Measurements from ENCODE around the gene MRFAP1.

MRFAP1 gene

DNA sequence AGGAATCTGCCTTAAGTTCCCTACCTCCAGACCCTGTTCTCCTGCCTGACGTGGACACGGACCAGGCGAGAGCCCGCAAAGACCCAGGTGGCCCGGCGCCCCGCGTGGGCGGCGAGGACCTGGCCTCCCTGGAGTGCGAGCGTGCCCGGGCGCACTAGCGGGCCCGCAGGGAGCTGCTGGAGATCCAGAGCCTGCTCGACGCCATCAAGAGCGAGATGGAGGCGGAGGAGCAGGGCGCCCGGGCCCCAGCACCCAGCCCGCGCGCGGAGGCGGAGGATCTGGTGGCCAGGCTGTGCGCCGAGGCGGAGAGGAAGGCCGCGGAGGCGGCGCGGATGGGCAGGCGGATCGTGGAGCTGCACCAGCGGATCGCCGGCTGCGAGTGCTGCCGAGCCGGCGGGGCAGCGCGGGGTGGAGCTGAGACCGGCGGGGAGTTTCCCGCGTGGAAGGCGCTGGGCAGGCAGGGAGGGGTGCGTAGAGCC lies 18.2 kb downstream of the MRFAP1 start:
- Histone ChIP-seq H3K4me3 (replicated peaks; ENCODE audit: low read depth, low read length) (peak overlapping the region; percentile 45), H3K36me3 (ENCODE audit: control insufficient read depth, insufficient read depth, low read length) (no peaks in the 10 kb centered on the region), H3K27me3 (replicated peaks; ENCODE audit: control insufficient read depth, insufficient read depth, low read length) (no peaks in the 10 kb centered on the region)
- peak; percentile 48 for DNase-seq (ENCODE audit: extremely low read depth, insufficient read length)
- TF ChIP-seq, protein P1, sequence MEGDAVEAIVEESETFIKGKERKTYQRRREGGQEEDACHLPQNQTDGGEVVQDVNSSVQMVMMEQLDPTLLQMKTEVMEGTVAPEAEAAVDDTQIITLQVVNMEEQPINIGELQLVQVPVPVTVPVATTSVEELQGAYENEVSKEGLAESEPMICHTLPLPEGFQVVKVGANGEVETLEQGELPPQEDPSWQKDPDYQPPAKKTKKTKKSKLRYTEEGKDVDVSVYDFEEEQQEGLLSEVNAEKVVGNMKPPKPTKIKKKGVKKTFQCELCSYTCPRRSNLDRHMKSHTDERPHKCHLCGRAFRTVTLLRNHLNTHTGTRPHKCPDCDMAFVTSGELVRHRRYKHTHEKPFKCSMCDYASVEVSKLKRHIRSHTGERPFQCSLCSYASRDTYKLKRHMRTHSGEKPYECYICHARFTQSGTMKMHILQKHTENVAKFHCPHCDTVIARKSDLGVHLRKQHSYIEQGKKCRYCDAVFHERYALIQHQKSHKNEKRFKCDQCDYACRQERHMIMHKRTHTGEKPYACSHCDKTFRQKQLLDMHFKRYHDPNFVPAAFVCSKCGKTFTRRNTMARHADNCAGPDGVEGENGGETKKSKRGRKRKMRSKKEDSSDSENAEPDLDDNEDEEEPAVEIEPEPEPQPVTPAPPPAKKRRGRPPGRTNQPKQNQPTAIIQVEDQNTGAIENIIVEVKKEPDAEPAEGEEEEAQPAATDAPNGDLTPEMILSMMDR (IDR thresholded peaks at IDR 0.05; ENCODE audit: insufficient read depth, low read length, poor library complexity, severe bottlenecking): no peak

DNA sequence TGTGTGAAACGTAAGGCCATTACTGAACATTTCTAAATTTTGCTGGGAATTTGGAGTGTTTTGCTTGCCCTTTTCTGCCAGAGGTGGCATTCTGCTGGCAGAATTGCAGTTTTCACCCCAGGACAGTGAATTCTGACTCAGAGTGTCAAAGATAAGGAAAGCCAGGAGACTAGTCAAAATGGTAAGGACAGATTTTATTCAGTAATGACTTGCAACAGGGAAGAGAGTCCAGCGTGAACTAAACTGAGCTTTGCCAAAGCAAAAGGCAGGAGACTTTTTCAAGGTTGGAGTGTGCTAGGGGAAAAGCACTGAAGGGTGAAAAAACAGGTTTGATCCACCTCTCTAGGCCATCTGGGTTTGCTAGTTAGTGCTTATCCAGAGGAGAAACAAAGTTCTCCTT lies 19.4 kb downstream of the MRFAP1 start:
- Histone ChIP-seq H3K27me3 (replicated peaks; ENCODE audit: control insufficient read depth, insufficient read depth, low read length) (peaks cover 2% of the 10 kb centered on the region), H3K36me3 (ENCODE audit: control insufficient read depth, insufficient read depth, low read length) (no peaks in the 10 kb centered on the region), H3K4me3 (replicated peaks; ENCODE audit: low read depth, low read length) (no peak overlapping the region)
- TF ChIP-seq, protein P1 (IDR thresholded peaks at IDR 0.05; ENCODE audit: insufficient read depth, low read length, poor library complexity, severe bottlenecking): no peak
- DNase-seq (ENCODE audit: extremely low read depth, insufficient read length): no peak

DNA sequence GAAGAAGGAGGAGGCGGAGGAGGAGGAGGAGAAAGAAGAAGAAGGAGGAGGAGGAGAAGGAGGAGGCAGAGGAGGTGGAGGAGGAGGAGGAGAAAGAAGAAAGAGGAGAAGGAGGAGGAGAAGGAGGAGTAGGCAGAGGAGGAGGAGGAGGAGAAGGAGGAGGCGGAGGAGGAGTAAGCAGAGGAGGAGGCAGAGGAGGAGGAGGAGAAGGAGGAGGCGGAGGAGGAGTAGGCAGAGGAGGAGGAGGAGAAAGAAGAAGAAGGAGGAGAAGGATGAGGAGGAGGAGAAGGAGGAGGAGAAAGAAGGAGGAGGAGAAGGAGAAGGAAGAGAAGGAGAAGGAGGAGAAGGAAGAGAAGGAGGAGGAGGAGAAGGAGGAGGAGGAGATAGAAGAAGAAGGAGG lies 19.9 kb downstream of the MRFAP1 start:
- H3K36me3 ChIP-seq (ENCODE audit: control insufficient read depth, insufficient read depth, low read length): no peaks in the 10 kb centered on the region
- no peak overlapping the region for H3K4me3 ChIP-seq (replicated peaks; ENCODE audit: low read depth, low read length)
- peaks cover 2% of the 10 kb centered on the region for H3K27me3 ChIP-seq (replicated peaks; ENCODE audit: control insufficient read depth, insufficient read depth, low read length)
- no peak for DNase-seq (ENCODE audit: extremely low read depth, insufficient read length)
- TF ChIP-seq, protein P1 (IDR thresholded peaks at IDR 0.05; ENCODE audit: insufficient read depth, low read length, poor library complexity, severe bottlenecking): no peak

DNA sequence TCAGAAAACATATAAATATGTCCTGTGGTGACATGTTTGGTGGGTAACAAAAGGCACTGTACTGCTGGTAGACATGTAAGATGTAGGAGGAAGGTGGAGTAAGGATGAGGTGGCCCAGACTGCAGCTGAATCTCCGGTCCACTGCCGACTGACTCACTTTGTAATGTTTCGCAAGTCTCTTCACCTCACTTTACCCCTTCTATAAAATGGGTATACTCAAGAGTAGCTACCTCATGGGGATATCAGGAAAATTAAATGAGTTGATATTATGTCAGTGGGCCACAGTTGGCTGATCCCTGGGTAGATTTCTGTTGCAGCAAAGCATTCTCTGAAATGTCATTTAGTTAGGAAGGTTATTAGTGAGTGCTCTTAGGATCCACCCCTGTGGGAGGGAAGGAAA lies 22.1 kb downstream of the MRFAP1 start:
- Histone ChIP-seq H3K36me3 (ENCODE audit: control insufficient read depth, insufficient read depth, low read length) (no peaks in the 10 kb centered on the region), H3K27me3 (replicated peaks; ENCODE audit: control insufficient read depth, insufficient read depth, low read length) (peaks cover 2% of the 10 kb centered on the region), H3K4me3 (replicated peaks; ENCODE audit: low read depth, low read length) (no peak overlapping the region)
- DNase-seq (ENCODE audit: extremely low read depth, insufficient read length): no peak
- TF ChIP-seq, protein P1 (IDR thresholded peaks at IDR 0.05; ENCODE audit: insufficient read depth, low read length, poor library complexity, severe bottlenecking): no peak

DNA sequence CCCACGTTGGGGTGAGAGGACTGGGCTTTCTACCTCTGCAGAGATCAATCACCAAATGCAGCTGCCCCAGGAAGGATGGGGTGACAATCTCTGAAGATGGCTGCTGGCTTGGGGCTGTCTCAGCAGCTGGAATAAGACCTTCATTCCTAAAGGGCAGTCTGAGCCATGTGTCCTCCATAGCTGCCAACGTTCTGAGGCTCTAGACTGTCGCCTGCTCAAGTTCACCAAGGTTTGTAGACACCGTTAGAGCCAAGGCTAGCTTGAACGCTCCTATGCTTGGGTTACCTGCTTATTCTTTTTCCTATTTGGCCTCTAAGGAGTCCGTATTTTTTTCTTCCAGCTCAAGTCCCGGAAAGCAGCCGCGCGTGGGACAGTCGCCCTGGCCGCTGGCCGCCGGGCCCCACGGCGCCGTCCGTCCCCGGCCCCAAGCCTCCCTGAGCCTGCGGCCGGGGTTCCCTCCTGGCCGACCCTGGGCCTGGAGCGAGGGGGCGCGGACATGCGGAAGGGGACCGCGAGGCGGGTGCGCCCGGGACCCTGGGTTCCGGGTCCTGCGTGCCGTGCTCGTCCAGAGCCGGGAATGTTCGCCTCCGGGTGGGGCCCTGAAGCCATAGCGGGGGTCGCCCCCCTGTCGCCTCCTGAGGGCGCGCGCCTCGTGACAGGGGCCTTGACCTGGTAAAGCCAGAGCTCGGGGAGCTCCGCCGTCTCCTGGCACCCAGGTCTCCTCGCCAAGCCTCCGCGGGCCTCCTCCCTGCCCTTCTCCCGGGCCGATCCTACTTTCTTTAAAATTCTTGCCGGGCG lies 23.3 kb downstream of the MRFAP1 start:
- no peak for DNase-seq (ENCODE audit: extremely low read depth, insufficient read length)
- no peaks in the 10 kb centered on the region for H3K36me3 ChIP-seq (ENCODE audit: control insufficient read depth, insufficient read depth, low read length)
- H3K27me3 ChIP-seq (replicated peaks; ENCODE audit: control insufficient read depth, insufficient read depth, low read length): peaks cover 2% of the 10 kb centered on the region
- TF ChIP-seq, protein P1 (IDR thresholded peaks at IDR 0.05; ENCODE audit: insufficient read depth, low read length, poor library complexity, severe bottlenecking): no peak
- H3K4me3 ChIP-seq (replicated peaks; ENCODE audit: low read depth, low read length): no peak overlapping the region
